ENCODE data around the gene BTN1A1. TPM values are rescaled to one million over a fixed set of nuclear protein-coding genes. Genes with fewer than 3 reads are reported as not detected.
"Not testable (repeated sequence)": the region's sequence is repeated elsewhere in the genome, so short reads cannot be mapped to it uniquely, and the experiment has no call there.

The BTN1A1 gene
- total RNA-seq, 1 donor = not detected

DNA sequence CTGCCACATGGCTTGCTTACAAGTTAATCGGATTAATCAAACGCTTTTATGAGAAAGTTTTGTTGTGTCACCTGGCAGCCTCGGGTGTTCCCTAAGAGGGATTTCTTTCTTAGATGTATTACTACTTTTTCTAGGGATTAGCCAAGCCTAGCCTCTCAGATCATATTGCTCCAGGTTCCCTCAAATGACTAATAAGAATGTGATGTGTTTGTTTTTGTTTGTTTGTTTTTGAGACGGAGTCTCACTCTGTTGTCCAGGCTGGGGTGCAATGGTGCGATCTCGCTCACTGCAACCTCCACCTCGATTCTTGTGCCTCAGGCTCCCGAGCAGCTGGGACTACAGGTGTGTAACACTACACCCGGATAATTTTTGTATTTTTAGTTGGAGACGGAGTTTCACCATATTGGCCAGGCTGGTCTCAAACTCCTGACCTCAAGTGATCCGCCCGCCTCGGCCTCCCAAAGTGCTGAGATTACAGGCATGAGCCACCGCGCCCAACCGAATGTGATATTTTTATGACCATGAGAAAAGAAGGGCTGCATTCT is 39.0 kb downstream of the BTN1A1 start:
- no peak for TF ChIP-seq CTCF (IDR thresholded peaks at IDR 0.05; ENCODE audit: insufficient read depth, low read length)
- no peak for DNase-seq (ENCODE audit: low read depth)
- H3K4me3 ChIP-seq (ENCODE audit: low read depth, low read length) = peak overlapping the region; percentile 87

- DNase-seq (ENCODE audit: low read depth) = no peak
- TF ChIP-seq CTCF (IDR thresholded peaks at IDR 0.05; ENCODE audit: insufficient read depth, low read length) = no peak
- H3K4me3 ChIP-seq (ENCODE audit: low read depth, low read length) = no peak overlapping the region
These were observed 41.5 kb downstream of the BTN1A1 start for GRCh38 chr6:26541579-26541978.

DNA sequence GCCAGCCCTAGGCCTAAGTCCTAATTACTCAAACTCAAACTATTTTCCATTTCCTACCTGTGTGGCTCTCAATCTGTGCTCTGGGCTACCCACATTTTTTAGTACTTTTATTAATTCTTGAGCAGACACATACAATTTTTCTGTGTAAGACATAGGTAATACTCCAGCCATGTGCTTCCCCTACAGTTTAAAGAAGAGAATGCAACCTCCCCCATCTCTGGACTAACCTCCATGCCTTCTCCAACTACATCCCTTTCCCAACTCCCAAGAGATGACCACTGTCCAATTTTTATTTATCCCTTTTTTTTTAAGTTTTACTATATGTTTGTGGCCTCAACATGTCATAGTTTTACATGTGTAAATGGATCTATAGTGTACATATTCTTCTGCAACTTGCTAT is 43.9 kb downstream of the BTN1A1 start:
- DNase-seq (ENCODE audit: low read depth) = peak; percentile 32
- no peak overlapping the region for H3K4me3 ChIP-seq (ENCODE audit: low read depth, low read length)
- peak; percentile 57 for TF ChIP-seq CTCF (IDR thresholded peaks at IDR 0.05; ENCODE audit: insufficient read depth, low read length)

- TF ChIP-seq CTCF (IDR thresholded peaks at IDR 0.05; ENCODE audit: insufficient read depth, low read length) = no peak
- H3K4me3 ChIP-seq (ENCODE audit: low read depth, low read length) = no peak overlapping the region
- no peak for DNase-seq (ENCODE audit: low read depth)
These were observed 44.4 kb downstream of the BTN1A1 start for GRCh38 chr6:26544473-26544872.

- no peak for TF ChIP-seq CTCF (IDR thresholded peaks at IDR 0.05; ENCODE audit: insufficient read depth, low read length)
- DNase-seq (ENCODE audit: low read depth) = no peak
- no peak overlapping the region for H3K4me3 ChIP-seq (ENCODE audit: low read depth, low read length)
These were observed 45.5 kb downstream of the BTN1A1 start for GRCh38 chr6:26545627-26546026.

DNA sequence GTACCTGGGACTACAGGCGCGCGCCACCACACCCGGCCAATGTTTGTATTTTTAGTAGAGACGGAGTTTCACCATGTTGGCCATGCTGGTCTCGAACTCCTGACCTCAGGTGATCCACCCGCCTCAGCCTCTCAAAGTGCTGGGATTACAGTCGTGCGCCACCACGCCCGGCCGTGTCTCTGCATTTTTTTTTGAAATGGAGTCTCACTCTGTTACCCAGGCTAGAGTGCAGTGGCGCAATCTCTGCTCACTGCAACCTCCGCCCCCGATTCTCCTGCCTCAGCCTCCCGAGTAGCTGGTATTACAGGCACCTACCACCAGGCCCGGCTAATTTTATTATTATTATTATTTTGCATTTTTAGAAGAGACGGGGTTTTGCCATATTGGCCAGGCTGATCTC is 47.3 kb downstream of the BTN1A1 start:
- DNase-seq (ENCODE audit: low read depth); H3K4me3 ChIP-seq (ENCODE audit: low read depth, low read length): not testable (repeated sequence)

DNA sequence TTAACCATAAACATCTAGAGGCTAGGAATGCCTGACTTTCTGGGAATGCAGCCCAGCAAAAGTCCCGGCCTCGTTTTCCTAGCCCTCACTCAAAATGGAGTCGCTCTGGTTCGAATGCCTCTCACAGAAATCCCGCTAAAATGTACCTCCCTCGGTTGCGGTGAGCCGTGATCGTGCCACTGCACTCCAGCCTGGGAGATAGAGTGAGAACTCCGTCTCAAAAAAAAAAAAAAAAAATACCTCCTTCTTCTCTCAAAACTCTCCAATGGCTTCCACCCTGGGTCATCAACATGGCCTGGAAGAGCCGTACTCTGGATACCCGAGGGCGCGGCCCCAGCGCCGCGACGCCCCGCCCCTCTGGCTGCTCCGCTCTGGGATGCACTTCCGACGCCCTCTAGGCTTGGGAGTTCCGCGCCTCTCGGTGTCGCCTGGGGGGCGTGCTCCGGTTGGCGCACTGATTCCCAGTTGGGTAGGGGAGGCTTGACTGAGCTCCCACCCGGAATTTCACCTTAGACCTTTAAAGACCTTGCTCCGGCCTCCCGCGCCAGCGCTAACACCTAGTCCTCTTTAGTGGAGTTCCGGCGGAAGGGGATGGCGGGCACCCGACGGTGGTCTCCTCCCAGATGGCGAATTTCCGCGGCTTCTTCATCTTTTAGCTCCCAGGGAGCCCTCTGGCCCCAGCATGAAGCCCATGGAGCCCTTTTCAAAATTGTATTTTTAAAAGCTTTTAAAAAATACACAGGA is 50.3 kb downstream of the BTN1A1 start:
- peak overlapping the region; percentile 62 for H3K4me3 ChIP-seq (ENCODE audit: low read depth, low read length)
- DNase-seq (ENCODE audit: low read depth) = peak; percentile 16
- TF ChIP-seq CTCF (IDR thresholded peaks at IDR 0.05; ENCODE audit: insufficient read depth, low read length) = no peak
